Measurements from ENCODE around the gene CARD11. TPM values are rescaled to one million over a fixed set of nuclear protein-coding genes. Genes with fewer than 3 reads are reported as not detected.

Gene CARD11
- total RNA-seq, 4 donors from 2014 or later: 0.24 to 0.38 (median 0.29) TPM; not detected in 1

- Histone ChIP-seq H3K4me1 (no peaks in the 10 kb centered on the region), H3K27ac (no peak overlapping the region), H3K4me3 (no peak overlapping the region), H3K36me3 (no peaks in the 10 kb centered on the region), H3K27me3 (peaks cover 16% of the 10 kb centered on the region), H3K9me3 (no peaks in the 10 kb centered on the region)
- TF ChIP-seq CTCF (IDR thresholded peaks at IDR 0.05) (peak; percentile 45 to 67), EP300 (IDR thresholded peaks at IDR 0.05) (no peak)
- DNase-seq (ENCODE audit: low spot score in 2 of 2): no peak
- WGBS: 19% methylated on average over 12 of the region's 12 CpGs
These were observed 156.8 kb downstream of the CARD11 start for GRCh38 chr7:2886900-2887299.

GRCh38 chr7:2886391-2886790 lies 157.3 kb downstream of the CARD11 start:
- TF ChIP-seq EP300 (IDR thresholded peaks at IDR 0.05): no peak
- TF ChIP-seq POLR2AphosphoS5 (IDR thresholded peaks at IDR 0.05): no peak
- no peak for TF ChIP-seq CTCF (IDR thresholded peaks at IDR 0.05)
- no peak for TF ChIP-seq POLR2A (IDR thresholded peaks at IDR 0.05)
- no peaks in the 10 kb centered on the region for H3K36me3 ChIP-seq
- no peak overlapping the region for H3K4me3 ChIP-seq
- 51% methylated on average over 5 of the region's 5 CpGs for WGBS
- no peaks in the 10 kb centered on the region for H3K9me3 ChIP-seq
- H3K4me1 ChIP-seq: no peaks in the 10 kb centered on the region
- no peak overlapping the region for H3K27ac ChIP-seq
- no peak for DNase-seq (ENCODE audit: low spot score in 2 of 2)
- peaks cover 16% of the 10 kb centered on the region for H3K27me3 ChIP-seq

GRCh38 chr7:2884161-2884560 lies 159.5 kb downstream of the CARD11 start:
- Histone ChIP-seq H3K36me3 (no peaks in the 10 kb centered on the region), H3K9me3 (no peaks in the 10 kb centered on the region), H3K4me3 (no peak overlapping the region), H3K27me3 (peaks cover 21% of the 10 kb centered on the region), H3K27ac (no peak overlapping the region), H3K4me1 (no peaks in the 10 kb centered on the region)
- TF ChIP-seq POLR2A (IDR thresholded peaks at IDR 0.05): no peak
- TF ChIP-seq POLR2AphosphoS5 (IDR thresholded peaks at IDR 0.05): no peak
- TF ChIP-seq CTCF (IDR thresholded peaks at IDR 0.05): no peak
- no peak for TF ChIP-seq EP300 (IDR thresholded peaks at IDR 0.05)
- 44% methylated on average over 9 of the region's 9 CpGs for WGBS
- no peak for DNase-seq (ENCODE audit: low spot score in 2 of 2)

- H3K27me3 ChIP-seq: peaks cover 21% of the 10 kb centered on the region
- TF ChIP-seq POLR2AphosphoS5 (IDR thresholded peaks at IDR 0.05) (no peak), EP300 (IDR thresholded peaks at IDR 0.05) (no peak), POLR2A (IDR thresholded peaks at IDR 0.05) (no peak), CTCF (IDR thresholded peaks at IDR 0.05) (no peak)
- no peaks in the 10 kb centered on the region for H3K9me3 ChIP-seq
- H3K27ac ChIP-seq: no peak overlapping the region
- no peaks in the 10 kb centered on the region for H3K36me3 ChIP-seq
- no peak overlapping the region for H3K4me3 ChIP-seq
- DNase-seq (ENCODE audit: low spot score in 2 of 2): no peak
- H3K4me1 ChIP-seq: no peaks in the 10 kb centered on the region
- 77% methylated on average over 6 of the region's 17 CpGs for WGBS
These were observed 160.6 kb downstream of the CARD11 start for GRCh38 chr7:2883101-2883500.

GRCh38 chr7:2882111-2882510 lies 161.6 kb downstream of the CARD11 start:
- no peak overlapping the region for H3K27ac ChIP-seq
- H3K4me1 ChIP-seq: no peaks in the 10 kb centered on the region
- H3K36me3 ChIP-seq: no peaks in the 10 kb centered on the region
- no peak overlapping the region for H3K4me3 ChIP-seq
- 74% methylated on average over 9 of the region's 10 CpGs for WGBS
- TF ChIP-seq CTCF (IDR thresholded peaks at IDR 0.05) (no peak), EP300 (IDR thresholded peaks at IDR 0.05) (no peak), POLR2A (IDR thresholded peaks at IDR 0.05) (no peak), POLR2AphosphoS5 (IDR thresholded peaks at IDR 0.05) (no peak)
- no peaks in the 10 kb centered on the region for H3K9me3 ChIP-seq
- no peak for DNase-seq (ENCODE audit: low spot score in 2 of 2)
- H3K27me3 ChIP-seq: peaks cover 22% of the 10 kb centered on the region

Data from suprapubic skin (tissue), 4 donors.